Activated CD8-positive, alpha-beta memory T cell treated with anti-CD3 and anti-CD28 coated beads for 24 hours (primary cell): Measurements from ENCODE around the gene CA12.

Experiments used
- DNase-seq: peaks from one replicate; pipeline ENCODE4 v3.0.0-alpha.2; 2020

The CA12 gene

DNA sequence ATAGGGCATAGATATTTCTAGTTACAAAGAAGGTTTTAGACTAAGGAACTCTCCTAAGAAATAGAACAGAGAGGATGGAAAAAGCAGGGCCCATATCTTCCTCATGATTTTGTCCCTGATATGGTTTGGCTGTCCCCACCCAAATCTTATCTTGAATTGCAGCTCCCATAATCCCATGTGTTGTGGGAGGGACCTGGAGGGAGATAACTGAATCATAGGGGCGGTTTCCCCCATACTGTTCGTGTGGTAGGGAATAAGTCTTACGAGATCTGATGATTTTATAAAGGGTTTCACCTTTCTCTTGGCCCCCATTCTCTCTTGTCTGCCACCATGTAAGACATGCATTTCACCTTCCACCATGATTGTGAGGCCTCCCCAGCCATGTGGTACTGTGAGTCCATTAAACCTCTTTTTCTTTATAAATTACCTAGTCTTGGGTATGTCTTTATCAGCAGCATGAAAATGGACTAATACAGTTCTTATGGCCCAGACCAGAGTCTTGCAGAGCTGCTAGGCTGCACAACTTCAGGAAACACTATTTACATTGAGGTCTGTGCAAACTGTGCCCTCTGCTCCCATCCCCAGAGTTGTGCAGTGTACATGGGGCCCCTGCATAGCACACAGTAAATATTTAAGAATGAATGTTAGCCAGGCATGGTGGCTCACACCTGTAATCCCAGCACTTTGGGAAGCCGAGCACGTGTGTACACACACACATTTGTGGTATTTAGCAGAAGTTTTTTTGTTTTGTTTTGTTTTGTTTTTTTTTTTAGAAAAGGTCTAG, 20.3 kb upstream of the CA12 start:
- no peak for DNase-seq

DNA sequence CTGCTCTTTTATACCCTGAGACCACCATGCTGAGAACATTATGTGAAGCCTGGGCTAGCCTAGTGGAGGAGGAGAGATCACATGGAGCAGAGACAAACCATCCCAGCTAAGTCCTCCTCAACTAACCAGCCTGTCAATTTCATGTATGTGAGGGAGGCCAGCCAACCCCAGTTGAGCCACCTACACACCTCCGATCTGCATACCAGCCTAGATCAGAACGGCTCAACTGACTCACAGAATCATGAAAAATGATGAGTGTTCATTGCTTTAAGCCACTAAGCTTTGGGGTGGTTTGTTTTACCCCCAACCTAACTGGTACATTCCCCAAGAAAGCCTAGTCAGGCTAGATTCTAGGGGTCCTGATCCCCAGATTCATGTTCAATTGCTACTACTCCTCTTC, 19.4 kb upstream of the CA12 start:
- DNase-seq, result no peak

- DNase-seq, result no peak
These were observed 16.8 kb upstream of the CA12 start for GRCh38 chr15:63398456-63398855.

- DNase-seq, result peak; percentile 13
These were observed 14.7 kb upstream of the CA12 start for GRCh38 chr15:63396152-63396928.

- DNase-seq, result no peak
These were observed 14.1 kb upstream of the CA12 start for GRCh38 chr15:63395730-63396151.

- DNase-seq, result no peak
These were observed 10.8 kb upstream of the CA12 start for GRCh38 chr15:63392361-63393009.

GRCh38 chr15:63391669-63392360, 10.2 kb upstream of the CA12 start:
- DNase-seq, result peak; percentile 35

GRCh38 chr15:63390689-63391088, 9.0 kb upstream of the CA12 start:
- DNase-seq, result no peak

DNA sequence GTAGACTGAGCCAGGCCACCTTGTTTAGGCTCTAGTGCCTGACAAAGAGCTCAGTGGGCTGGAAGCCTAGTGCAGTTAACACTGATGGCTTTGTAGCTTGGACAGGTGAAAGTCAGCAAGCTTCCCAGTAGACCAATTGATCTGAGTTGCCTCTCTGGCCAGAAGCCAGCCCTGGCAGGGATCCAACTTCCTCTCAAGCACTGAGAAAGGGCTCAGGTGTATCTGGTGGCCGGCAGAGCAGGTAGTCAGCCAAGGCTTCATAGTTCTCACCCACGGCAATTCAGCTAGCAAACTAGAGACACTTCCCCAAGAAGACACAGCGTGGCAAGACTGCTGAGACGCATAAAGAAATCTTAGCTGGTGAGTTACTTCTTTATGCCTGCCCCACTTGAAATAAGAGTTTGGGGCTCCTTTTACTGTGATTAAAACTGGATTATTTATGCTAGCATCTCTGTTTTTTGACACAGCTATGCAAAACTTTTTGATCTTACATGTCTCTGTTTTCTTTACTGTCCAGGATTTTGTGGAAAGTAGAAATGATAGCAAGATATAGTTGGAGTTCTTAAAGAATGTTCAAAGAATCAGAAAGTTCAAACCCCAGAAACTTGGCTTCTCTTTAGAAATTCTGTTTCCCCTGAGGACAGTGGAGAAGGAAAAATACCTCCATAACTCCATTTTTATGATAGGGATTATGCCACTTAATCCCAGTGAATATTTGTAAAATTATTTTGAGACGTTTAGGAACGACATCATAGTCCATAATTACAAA, 8.4 kb upstream of the CA12 start:
- peak; percentile 43 for DNase-seq

- peak; percentile 26 for DNase-seq
These were observed 6.9 kb upstream of the CA12 start for GRCh38 chr15:63388511-63388910.

GRCh38 chr15:63387748-63388493, 6.3 kb upstream of the CA12 start:
- peak; percentile 17 for DNase-seq

DNA sequence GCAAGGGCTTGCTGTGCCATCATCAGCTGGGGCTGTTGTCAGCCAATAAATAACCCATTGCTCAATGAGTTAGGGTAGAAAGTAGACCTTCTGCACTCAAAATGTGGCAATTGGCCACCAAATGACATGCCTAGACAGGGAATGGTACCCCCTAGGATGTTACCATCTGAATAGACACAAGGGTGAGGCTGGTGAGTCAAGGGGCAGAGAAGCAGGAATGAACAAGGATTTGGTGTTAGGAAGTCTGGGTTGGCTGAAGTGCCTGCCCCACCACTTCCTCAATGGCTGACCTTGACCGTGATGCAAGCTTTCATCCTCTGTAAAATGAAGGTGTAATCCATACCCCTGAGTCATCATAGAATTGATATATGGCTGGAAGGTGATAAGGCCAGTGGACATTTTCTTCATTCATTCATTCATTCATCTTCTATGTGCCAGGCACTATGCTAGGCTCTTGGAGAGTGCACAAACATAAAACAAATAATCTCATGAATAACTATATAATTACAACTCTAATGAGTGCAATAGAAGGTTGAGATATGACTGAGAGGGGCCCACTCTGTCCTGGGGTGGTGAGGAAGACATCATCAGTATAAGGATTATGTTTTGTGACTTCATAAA, 4.4 kb upstream of the CA12 start:
- no peak for DNase-seq

DNA sequence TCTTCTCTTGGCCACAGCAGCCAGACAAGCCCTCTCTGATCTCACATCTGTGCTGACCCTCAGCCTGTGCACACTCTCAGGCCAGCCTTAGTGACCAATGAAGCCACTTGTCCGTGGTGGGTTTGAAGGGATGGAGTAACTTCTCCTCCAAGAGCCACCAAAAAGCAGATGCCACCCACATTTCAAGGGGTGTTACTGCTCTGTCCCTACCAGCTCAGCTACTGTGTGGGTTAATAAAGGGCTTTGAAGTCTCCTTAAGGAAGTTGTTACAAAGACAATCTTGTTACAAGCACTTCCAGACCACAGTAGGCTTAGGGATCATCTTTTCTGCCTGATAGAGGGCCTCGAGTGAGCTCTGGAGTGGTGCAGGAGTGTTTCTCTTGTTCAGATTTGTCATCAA, 3.3 kb upstream of the CA12 start:
- no peak for DNase-seq

DNA sequence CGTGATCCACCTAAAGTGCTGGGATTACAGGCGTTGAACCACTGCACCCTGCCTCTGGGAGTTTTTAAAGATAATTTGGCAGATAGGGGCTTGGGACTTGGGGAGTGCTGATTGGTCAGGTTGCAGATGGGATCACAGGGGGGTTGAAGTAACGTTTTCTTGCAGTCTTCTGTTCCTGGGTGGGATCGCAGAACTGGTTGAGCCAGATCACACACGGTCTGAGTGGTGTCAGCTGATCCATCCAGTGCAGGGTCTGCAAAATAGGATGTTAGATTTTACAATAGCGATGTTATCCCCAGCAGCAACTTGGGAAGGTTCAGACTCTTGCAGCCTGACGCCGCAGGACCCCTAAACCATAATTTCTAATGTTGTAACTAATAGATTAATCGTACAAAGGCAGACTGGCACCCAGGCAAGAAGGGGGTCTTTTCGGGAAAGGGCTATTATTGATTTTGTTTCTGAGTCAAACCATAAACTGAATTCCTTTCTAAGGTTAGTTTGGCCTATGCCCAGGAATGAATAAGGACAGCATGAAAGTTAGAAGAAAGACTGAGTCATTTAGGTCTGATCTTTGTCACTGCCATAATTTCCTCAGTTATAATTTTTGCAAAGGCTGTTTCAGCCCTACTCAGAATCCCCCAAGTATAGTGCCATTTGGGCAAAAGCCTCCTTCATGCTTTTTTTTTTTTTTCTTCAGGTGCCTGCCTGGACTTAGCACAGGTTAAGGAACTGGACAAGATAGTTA, 1.5 kb upstream of the CA12 start:
- no peak for DNase-seq

DNA sequence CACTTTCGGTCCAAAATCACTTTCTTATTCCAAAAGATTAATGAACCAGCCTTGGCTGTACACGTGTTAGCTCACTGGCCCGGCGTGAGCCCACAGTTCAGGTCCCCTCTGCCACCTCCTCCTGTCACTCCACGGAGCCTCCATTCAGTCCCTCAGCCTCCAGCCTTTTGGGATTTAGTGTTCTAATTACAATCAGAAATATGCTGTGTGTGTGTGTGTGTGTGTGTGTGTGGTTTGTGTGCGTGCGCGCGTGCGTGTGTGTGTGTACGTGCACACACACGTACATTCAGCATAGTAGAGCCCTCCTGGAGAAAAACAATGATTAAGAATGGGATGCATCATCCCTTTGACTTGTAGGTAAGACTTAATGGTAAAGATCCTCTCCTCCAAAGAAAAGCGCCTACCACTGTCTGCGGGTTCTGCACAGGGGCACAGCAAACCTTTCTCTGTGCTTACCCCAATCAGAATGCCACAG, 801 bp downstream of the CA12 start:
- DNase-seq, result no peak

- no peak for DNase-seq
These were observed 1.4 kb downstream of the CA12 start for GRCh38 chr15:63380151-63380807.

GRCh38 chr15:63379492-63380150, 2.0 kb downstream of the CA12 start:
- no peak for DNase-seq

DNA sequence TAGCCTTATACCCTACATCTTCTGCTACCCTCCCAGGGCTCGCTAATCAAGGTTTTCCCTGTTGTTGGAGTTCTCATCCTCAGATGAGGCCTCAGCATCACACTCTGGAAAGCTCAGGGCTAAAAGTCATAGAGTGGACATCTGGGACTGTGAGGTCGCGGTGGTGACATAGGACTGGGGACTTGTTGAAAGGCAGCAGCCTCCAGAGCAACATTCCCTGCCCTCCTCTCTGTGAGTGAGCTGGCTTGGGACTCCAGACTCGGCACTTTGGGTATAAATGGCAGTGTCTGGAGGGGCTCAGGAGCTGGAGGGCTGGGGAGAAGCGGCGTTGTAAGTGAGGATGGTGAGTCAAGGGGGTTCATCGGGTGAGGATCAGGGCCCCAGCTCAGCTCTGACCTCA, 2.7 kb downstream of the CA12 start:
- no peak for DNase-seq
